GM19324 (cell line): Measurements from ENCODE around the gene NES.

ENCODE experiments used
- ATAC-seq: cut with Tn5 transposase; IDR thresholded peaks from one replicate; pipeline ENCODE4 v1.9.1; 2021; ENCODE audit warnings: mild to moderate bottlenecking, moderate library complexity; ENCODE audit not compliant: unreplicated experiment, low FRiP score

NES gene

GRCh38 chr1:156664767-156665411, 12.3 kb downstream of the NES start:
- ATAC-seq, result no peak

GRCh38 chr1:156664046-156664766, 13.0 kb downstream of the NES start:
- no peak for ATAC-seq

GRCh38 chr1:156663178-156663577, 14.0 kb downstream of the NES start:
- no peak for ATAC-seq

- no peak for ATAC-seq
Measured at GRCh38 chr1:156662800-156663055, 14.5 kb downstream of the NES start.

- ATAC-seq, result no peak
Measured at GRCh38 chr1:156662005-156662799, 15.0 kb downstream of the NES start.

GRCh38 chr1:156660752-156661112, 16.5 kb downstream of the NES start:
- no peak for ATAC-seq

GRCh38 chr1:156659988-156660751, 17.0 kb downstream of the NES start:
- ATAC-seq, result no peak

GRCh38 chr1:156659661-156659987, 17.6 kb downstream of the NES start:
- no peak for ATAC-seq

GRCh38 chr1:156658945-156659574, 18.1 kb downstream of the NES start:
- ATAC-seq, result no peak

GRCh38 chr1:156658496-156658895, 18.7 kb downstream of the NES start:
- no peak for ATAC-seq

GRCh38 chr1:156657741-156658319, 19.4 kb downstream of the NES start:
- ATAC-seq, result no peak

- no peak for ATAC-seq
Measured at GRCh38 chr1:156656806-156657740, 20.1 kb downstream of the NES start.

- no peak for ATAC-seq
Measured at GRCh38 chr1:156655904-156656516, 21.2 kb downstream of the NES start.

- ATAC-seq, result no peak
Measured at GRCh38 chr1:156655151-156655903, 21.9 kb downstream of the NES start.

GRCh38 chr1:156654700-156655099, 22.5 kb downstream of the NES start:
- ATAC-seq, result no peak

GRCh38 chr1:156652992-156653355, 24.2 kb downstream of the NES start:
- no peak for ATAC-seq

- ATAC-seq, result no peak
Measured at GRCh38 chr1:156652131-156652991, 24.8 kb downstream of the NES start.
